ENCODE results near the gene SIRT1. TPM values are rescaled to one million over a fixed set of nuclear protein-coding genes. Genes with fewer than 3 reads are reported as not detected.

SIRT1 gene
- total RNA-seq, 1 experiment from 2014 or later, result 22.8 TPM

DNA sequence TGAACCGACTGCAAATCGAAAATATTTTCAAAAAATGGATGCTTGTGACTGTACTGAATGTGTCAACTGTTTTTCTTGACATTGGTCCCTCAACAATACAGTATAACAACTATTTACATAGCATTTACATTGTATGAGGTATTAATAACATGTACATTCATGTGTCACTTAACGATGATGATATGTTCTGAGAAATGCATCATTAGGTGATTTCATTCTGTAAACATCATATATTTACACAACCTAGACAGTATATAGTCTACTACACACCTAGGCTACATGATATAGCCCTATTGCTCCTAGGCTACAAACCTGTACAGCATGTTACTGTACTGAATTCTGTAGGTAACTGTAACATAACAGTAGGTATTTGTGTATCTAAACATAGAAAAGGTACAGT is 39.7 kb downstream of the SIRT1 start:
- intact Hi-C loops (cut with micrococcal nuclease), result no loop called here
- no peak for ATAC-seq
- no peak for DNase-seq (ENCODE audit: low read depth, low spot score)
- ChIA-PET POLR2A (no interaction called here), RAD21 (ENCODE audit: low non-redundant PET in 1 of 2, low total read pairs in 2 of 2, uncharacterized antibody in 2 of 2, unreplicated experiment in 2 of 2) (no interaction called here), CTCF (no interaction called here)
- no peak overlapping the region for H3K4me3 ChIP-seq (replicated peaks in 1 of 2; ENCODE audit: low read depth in 1 of 2, low read length in 2 of 2)
- no peaks in the 10 kb centered on the region for H3K9me3 ChIP-seq (ENCODE audit: control insufficient read depth in 1 of 2, insufficient read depth in 1 of 2, low read depth in 1 of 2, low read length in 2 of 2)
- H3K9me2 ChIP-seq (ENCODE audit: insufficient read depth), result no peaks in the 10 kb centered on the region
- H3K36me3 ChIP-seq (ENCODE audit: control insufficient read depth in 1 of 2, insufficient read depth in 2 of 2, low read length in 2 of 2), result peaks cover 7% of the 10 kb centered on the region in 2 experiments; a peak in 1 of 4 replicates
- no TSS peak for BruUV-seq (replicated peaks)
- no peak overlapping the region for H3K4me2 ChIP-seq (ENCODE audit: low read length)
- no peaks in the 10 kb centered on the region for H3K79me2 ChIP-seq (ENCODE audit: insufficient read depth, low read length)
- H3K27ac ChIP-seq (ENCODE audit: low read depth, low read length), result no peak overlapping the region
- H4K20me1 ChIP-seq (ENCODE audit: insufficient read depth), result no peaks in the 10 kb centered on the region
- TF ChIP-seq CEBPB (IDR thresholded peaks at IDR 0.05; ENCODE audit: low read depth), result no peak
- no peaks in the 10 kb centered on the region for H3K4me1 ChIP-seq (ENCODE audit: control insufficient read depth in 1 of 2, insufficient read depth in 2 of 2, low read length in 2 of 2)
- H3K9ac ChIP-seq (ENCODE audit: low read length), result no peak overlapping the region
- no peaks in the 10 kb centered on the region for H3K27me3 ChIP-seq (ENCODE audit: insufficient read depth, low read length)
- H2AFZ ChIP-seq (ENCODE audit: low read depth, low read length, poor library complexity, severe bottlenecking), result no peak overlapping the region

- RAD21 ChIA-PET (ENCODE audit: low non-redundant PET in 1 of 2, low total read pairs in 2 of 2, uncharacterized antibody in 2 of 2, unreplicated experiment in 2 of 2), result interaction anchor here in 1 of 2 experiments (0.6 kb wide), 1 partner anchor 11 kb away, joined by 7 read pairs; no protein-coding TSS in a partner anchor
- Histone ChIP-seq H3K79me2 (ENCODE audit: insufficient read depth, low read length) (no peaks in the 10 kb centered on the region), H3K4me1 (ENCODE audit: control insufficient read depth in 1 of 2, insufficient read depth in 2 of 2, low read length in 2 of 2) (no peaks in the 10 kb centered on the region), H3K36me3 (ENCODE audit: control insufficient read depth in 1 of 2, insufficient read depth in 2 of 2, low read length in 2 of 2) (peaks cover 7% of the 10 kb centered on the region in 2 experiments; a peak in 1 of 4 replicates), H3K27me3 (ENCODE audit: insufficient read depth, low read length) (no peaks in the 10 kb centered on the region), H3K9ac (ENCODE audit: low read length) (no peak overlapping the region), H2AFZ (ENCODE audit: low read depth, low read length, poor library complexity, severe bottlenecking) (no peak overlapping the region), H3K27ac (ENCODE audit: low read depth, low read length) (no peak overlapping the region), H3K9me3 (ENCODE audit: control insufficient read depth in 1 of 2, insufficient read depth in 1 of 2, low read depth in 1 of 2, low read length in 2 of 2) (no peaks in the 10 kb centered on the region), H3K4me2 (ENCODE audit: low read length) (no peak overlapping the region), H4K20me1 (ENCODE audit: insufficient read depth) (no peaks in the 10 kb centered on the region), H3K4me3 (replicated peaks in 1 of 2; ENCODE audit: low read depth in 1 of 2, low read length in 2 of 2) (no peak overlapping the region), H3K9me2 (ENCODE audit: insufficient read depth) (no peaks in the 10 kb centered on the region)
- TF ChIP-seq ZBTB33 (IDR thresholded peaks at IDR 0.05; ENCODE audit: extremely low read depth, insufficient replicate concordance, low read length) (no peak), SRF (IDR thresholded peaks at IDR 0.05; ENCODE audit: low read depth) (no peak)
- intact Hi-C loops (cut with micrococcal nuclease), result no loop called here
- BruUV-seq (replicated peaks), result no TSS peak
- no peak for ATAC-seq
- POLR2A ChIA-PET, result no interaction called here
- no peak for DNase-seq (ENCODE audit: low read depth, low spot score)
- CTCF ChIA-PET, result no interaction called here
These were observed 41.1 kb downstream of the SIRT1 start for GRCh38 chr10:67925449-67926005.

All from HCT116 (cell line).